Measurements from ENCODE around the gene TTPAL. TPM values are rescaled to one million over a fixed set of nuclear protein-coding genes. Genes with fewer than 3 reads are reported as not detected.

TTPAL gene
- total and polyA plus RNA-seq, 7 donors = 3.0 to 10.0 (median 7.2) TPM

GRCh38 chr20:44481719-44482416, 6.2 kb downstream of the TTPAL start:
- intact Hi-C loops (cut with DNase I) = no loop called here
- TF ChIP-seq POLR2AphosphoS5 (IDR thresholded peaks at IDR 0.05) (no peak), CTCF (IDR thresholded peaks at IDR 0.05) (no peak), POLR2A (IDR thresholded peaks at IDR 0.05) (no peak), EP300 (IDR thresholded peaks at IDR 0.05) (no peak)
- no peaks in the 10 kb centered on the region for H3K9me3 ChIP-seq
- H3K27me3 ChIP-seq = no peaks in the 10 kb centered on the region
- peaks cover 0 to 65% (median 2%) of the 10 kb centered on the region in 4 donors for H3K36me3 ChIP-seq
- no peak overlapping the region for H3K27ac ChIP-seq
- no peak overlapping the region for H3K4me3 ChIP-seq
- 68 to 87% methylated on average over 6 of the region's 6 CpGs for WGBS, 2 donors
- H3K4me1 ChIP-seq = peaks cover 0 to 4% (median 3%) of the 10 kb centered on the region in 4 donors
- no peak for DNase-seq

GRCh38 chr20:44483112-44483511, 7.4 kb downstream of the TTPAL start:
- 89 to 96% methylated on average over 5 of the region's 5 CpGs for WGBS, 2 donors
- H3K9me3 ChIP-seq = no peaks in the 10 kb centered on the region

GRCh38 chr20:44485078-44485829, 9.6 kb downstream of the TTPAL start:
- no peaks in the 10 kb centered on the region for H3K9me3 ChIP-seq
- no peak overlapping the region for H3K4me3 ChIP-seq
- H3K27ac ChIP-seq = peak overlapping the region in 2 of 4 donors; percentile 0 to 11
- intact Hi-C loops (cut with DNase I) = no loop called here
- peaks cover 0 to 91% (median 18%) of the 10 kb centered on the region in 4 donors for H3K36me3 ChIP-seq
- DNase-seq = no peak
- WGBS, 2 donors = 84 to 90% methylated on average over 7 of the region's 7 CpGs
- H3K27me3 ChIP-seq = no peaks in the 10 kb centered on the region
- H3K4me1 ChIP-seq = no peaks in the 10 kb centered on the region
- TF ChIP-seq POLR2AphosphoS5 (IDR thresholded peaks at IDR 0.05) (no peak), EP300 (IDR thresholded peaks at IDR 0.05) (no peak), CTCF (IDR thresholded peaks at IDR 0.05) (no peak), POLR2A (IDR thresholded peaks at IDR 0.05) (no peak)

More at GRCh38 chr20:44483112-44483511, 7.4 kb downstream of the TTPAL start:
- TF ChIP-seq EP300 (IDR thresholded peaks at IDR 0.05) (no peak), POLR2AphosphoS5 (IDR thresholded peaks at IDR 0.05) (no peak), CTCF (IDR thresholded peaks at IDR 0.05) (no peak), POLR2A (IDR thresholded peaks at IDR 0.05) (no peak)
- peaks cover 0 to 77% (median 3%) of the 10 kb centered on the region in 4 donors for H3K36me3 ChIP-seq
- intact Hi-C loops (cut with DNase I) = no loop called here
- H3K27me3 ChIP-seq = no peaks in the 10 kb centered on the region
- H3K27ac ChIP-seq = no peak overlapping the region
- DNase-seq = no peak
- H3K4me3 ChIP-seq = no peak overlapping the region
- no peaks in the 10 kb centered on the region for H3K4me1 ChIP-seq

GRCh38 chr20:44485830-44486198, 10.1 kb downstream of the TTPAL start:
- 84 to 86% methylated on average over 2 of the region's 2 CpGs for WGBS, 2 donors
- H3K27ac ChIP-seq = peak overlapping the region in 1 of 4 donors; percentile 0
- H3K36me3 ChIP-seq = peaks cover 0 to 91% (median 23%) of the 10 kb centered on the region in 4 donors
- no peaks in the 10 kb centered on the region for H3K4me1 ChIP-seq
- H3K27me3 ChIP-seq = no peaks in the 10 kb centered on the region
- no peaks in the 10 kb centered on the region for H3K9me3 ChIP-seq
- intact Hi-C loops (cut with DNase I) = no loop called here
- H3K4me3 ChIP-seq = no peak overlapping the region
- TF ChIP-seq POLR2AphosphoS5 (IDR thresholded peaks at IDR 0.05) (no peak), EP300 (IDR thresholded peaks at IDR 0.05) (no peak), POLR2A (IDR thresholded peaks at IDR 0.05) (no peak), CTCF (IDR thresholded peaks at IDR 0.05) (no peak)
- no peak for DNase-seq

Data from sigmoid colon (tissue), 7 donors.